Subcutaneous adipose tissue (tissue), 4 donors: ENCODE data around the gene PIP5K1C. TPM values are rescaled to one million over a fixed set of nuclear protein-coding genes. Genes with fewer than 3 reads are reported as not detected.

Source experiments
- total RNA-seq, 4 donors: library from RNA; depleted of rRNA; stranded (reverse); fragments of >200 nt; gene quantifications; one replicate each; pipeline ENCODE4 v1.1.0, GENCODE V29; 2016
- TF ChIP-seq, protein P1 (sequence below): fragments of 450-650 bp; IDR thresholded peaks from one replicate; pipeline ENCODE4 v1.5.1; 2016; ENCODE audit warnings: low read depth, mild to moderate bottlenecking, control low read depth, antibody characterized with exemption, moderate library complexity

The PIP5K1C gene
- total RNA-seq, 4 donors from 2014 or later: 10.1 to 25.4 (median 13.7) TPM

DNA sequence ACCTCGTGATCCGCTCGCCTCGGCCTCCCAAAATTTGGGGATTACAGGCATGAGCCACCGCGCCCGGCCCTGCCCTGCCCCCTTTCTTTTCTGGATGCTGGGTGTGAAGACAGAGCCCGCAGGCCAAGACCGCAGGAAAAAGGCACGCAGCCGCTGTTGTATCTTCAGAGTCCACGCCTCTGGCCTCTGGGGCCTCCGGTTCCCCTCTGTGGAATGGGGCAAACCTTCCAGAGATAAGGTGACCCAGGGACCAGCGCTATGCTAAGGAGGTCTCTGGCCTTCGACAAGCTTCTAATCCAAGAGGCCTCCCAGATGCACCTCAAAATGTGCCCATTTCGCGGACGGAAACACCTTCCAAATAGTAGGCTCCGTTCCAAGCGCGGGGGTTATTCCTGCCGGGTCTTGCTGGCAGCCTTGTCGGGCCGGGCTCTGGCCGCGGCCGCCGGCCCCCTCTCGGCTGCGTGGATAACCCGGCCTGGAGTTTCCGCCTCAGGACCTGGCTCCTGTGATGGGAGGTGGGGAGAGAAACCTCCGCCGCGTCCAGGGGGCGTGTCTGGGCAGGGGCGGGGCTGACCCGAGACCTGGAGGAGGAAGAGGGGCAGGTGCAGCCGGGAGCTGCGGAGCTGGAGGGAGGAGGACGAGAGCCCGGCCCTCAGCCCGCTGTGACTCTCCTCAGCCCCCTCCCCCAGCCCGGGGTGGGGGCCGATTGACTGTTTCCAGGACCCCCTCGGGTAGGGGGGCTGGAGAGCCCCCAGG is 21.0 kb upstream of the PIP5K1C start:
- TF ChIP-seq, protein P1, sequence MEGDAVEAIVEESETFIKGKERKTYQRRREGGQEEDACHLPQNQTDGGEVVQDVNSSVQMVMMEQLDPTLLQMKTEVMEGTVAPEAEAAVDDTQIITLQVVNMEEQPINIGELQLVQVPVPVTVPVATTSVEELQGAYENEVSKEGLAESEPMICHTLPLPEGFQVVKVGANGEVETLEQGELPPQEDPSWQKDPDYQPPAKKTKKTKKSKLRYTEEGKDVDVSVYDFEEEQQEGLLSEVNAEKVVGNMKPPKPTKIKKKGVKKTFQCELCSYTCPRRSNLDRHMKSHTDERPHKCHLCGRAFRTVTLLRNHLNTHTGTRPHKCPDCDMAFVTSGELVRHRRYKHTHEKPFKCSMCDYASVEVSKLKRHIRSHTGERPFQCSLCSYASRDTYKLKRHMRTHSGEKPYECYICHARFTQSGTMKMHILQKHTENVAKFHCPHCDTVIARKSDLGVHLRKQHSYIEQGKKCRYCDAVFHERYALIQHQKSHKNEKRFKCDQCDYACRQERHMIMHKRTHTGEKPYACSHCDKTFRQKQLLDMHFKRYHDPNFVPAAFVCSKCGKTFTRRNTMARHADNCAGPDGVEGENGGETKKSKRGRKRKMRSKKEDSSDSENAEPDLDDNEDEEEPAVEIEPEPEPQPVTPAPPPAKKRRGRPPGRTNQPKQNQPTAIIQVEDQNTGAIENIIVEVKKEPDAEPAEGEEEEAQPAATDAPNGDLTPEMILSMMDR: no peak

DNA sequence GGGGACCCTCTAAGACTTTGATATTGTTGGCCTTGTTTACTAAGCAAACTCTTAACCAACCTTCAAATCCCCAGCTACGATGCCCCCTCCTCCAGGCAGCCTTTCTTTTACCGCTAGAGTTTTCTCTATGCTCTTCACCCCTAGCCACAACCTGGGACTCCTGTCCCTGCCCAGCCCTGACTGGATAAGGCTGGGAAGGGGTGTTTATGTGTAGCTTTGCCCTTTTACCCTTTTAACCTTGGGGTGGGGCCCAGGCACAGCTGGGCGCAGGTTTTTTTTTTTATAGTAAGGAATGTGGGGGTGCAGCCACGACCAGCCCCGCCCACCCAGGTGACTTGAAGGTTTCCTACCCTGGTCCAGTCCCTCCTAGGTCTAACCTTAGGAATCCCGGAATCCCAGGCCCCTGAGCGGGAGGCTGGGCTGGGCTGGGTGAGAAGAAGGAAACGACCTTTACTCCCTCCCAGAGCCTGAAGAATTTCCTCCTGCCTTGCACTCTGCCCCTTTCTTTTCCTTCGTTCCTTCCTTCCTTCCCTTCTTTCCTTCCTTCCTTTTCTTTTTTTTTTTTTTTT is 20.2 kb upstream of the PIP5K1C start:
- TF ChIP-seq, protein P1: no peak

DNA sequence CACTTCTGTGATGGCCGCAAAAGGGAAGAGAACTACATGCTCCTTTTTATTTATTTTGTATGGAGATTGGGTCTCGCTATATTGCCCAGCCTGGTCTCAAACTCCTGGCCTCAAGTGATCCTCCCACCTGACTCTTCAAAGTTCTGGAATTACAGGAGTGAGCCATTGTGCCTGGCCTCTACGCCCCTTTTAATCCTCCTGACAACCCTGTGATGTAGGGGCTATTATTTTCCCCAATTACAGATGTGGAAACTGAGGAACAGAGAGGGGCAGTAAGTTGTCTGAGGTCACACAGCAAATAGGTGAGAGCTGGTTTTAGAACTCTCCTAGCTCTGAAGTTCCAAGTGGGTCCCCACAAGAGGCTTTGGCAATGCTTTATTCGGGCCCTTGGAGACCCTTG is 19.6 kb upstream of the PIP5K1C start:
- TF ChIP-seq, protein P1: no peak

DNA sequence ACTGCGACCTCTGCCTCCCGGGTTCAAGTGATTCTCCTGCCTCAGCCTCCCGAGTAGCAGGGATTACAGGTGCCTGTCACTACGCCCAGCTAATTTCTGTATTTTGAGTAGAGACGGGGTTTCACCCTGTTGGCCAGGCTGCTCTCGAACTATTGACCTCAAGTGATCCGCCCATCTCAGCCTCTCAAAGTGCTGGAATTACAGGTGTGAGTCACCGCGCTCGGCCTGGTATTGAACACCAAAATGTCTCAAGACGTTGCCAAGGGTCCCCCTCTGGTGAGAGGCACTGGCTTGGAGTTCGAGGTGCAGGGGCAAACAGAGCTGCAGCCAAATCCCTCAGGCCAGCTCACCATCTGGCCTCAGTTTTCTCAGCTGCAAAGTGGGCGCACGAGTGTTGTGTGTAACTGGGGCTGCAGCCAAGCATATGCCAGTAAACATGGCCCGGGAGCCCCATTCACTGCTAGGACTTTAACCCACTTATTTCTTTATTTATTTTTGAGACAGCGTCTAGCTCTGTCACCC is 15.9 kb upstream of the PIP5K1C start:
- TF ChIP-seq, protein P1: no peak

DNA sequence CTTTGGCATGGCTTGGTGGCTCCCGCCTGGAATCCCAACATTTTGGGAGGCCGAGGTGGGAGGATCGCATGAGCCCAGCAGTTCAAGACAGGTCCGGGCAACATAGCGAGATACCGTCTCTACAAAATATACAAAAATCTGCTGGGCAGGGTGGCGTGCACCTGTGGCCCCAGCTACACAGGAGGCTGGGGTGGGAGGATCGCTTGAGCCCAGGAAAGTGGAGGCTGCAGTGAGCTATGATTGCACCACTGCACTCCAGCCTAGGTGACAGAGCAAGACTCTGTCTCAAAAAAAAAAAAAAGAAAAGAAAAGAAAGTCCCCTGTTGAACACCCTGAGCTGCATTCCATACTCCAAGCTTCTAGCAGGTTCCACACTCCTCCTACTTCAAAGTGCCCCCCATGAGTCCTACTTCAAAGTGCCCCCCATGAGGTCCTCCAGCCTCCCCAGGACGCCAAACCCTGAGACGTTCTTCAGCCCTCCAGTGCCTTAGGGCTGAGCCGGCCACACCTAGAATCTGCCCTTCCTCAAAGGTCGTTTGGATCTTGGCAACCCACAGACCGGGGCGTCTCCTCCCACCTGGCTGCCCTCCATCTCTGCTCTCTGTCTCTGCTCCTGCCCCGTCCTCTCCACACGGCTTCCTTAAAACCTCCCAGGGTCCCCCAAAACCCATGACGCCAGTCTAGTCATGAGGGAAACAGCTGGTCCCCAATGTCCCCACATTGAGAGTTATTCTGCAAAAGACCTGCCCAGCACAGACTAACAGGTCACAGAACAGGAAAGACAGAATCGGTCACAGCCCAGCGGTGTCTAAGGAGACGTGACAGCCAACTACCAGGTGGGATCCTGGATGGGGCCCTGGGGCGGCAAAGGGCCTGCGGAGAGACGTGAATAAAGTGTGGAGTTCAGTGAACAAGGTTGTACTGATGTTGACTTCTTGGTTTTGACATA is 12.7 kb upstream of the PIP5K1C start:
- TF ChIP-seq, protein P1: no peak

DNA sequence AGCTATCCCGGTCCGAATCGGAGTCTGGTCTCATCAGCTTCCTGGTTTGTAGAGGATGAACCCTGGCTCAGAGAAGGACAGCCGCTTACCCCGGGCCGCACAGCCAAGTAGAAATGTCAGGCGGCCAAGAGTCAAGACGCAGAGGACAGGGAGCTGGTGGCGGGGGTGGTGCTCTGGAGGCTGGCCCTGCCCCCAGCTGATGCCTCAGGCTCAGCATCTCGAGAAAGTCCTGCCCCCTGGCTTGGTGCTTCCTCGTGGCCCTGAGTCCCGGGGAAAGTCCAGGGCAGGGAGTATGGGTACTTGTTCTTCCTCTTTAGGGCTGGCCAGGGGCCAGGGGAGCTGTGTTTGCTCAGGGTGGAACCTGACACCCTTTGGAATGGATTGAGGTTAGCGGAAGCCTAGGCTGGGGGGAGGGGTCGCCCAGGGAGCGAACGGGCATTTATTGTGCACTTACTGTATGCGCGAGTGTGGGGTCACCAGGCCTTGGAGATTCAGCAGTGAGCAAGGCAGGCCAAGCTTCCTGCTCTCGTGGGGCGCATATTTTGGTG is 10.1 kb upstream of the PIP5K1C start:
- TF ChIP-seq, protein P1: no peak
